GDM1 (cell line): ENCODE data around the gene MCF2.
"Not testable (repeated sequence)": the region's sequence is repeated elsewhere in the genome, so short reads cannot be mapped to it uniquely, and the experiment has no call there.

Source experiments
- DNase-seq: peaks from one replicate; lab custom pipeline; 2025; lab: John Stamatoyannopoulos, UW

The MCF2 gene

GRCh38 chrX:139708067-139708466 lies at the start of gene MCF2:
MCF2 (minus strand) TSS chrX:139708167; CDS start chrX:139651744, 56,423 bp downstream.
- no peak for DNase-seq

- no peak for DNase-seq
These were observed 43.1 kb upstream of the MCF2 start for GRCh38 chrX:139751053-139751452.

- no peak for DNase-seq
These were observed 42.4 kb upstream of the MCF2 start for GRCh38 chrX:139750390-139750789.

GRCh38 chrX:139739138-139739537 lies 31.2 kb upstream of the MCF2 start:
- no peak for DNase-seq

GRCh38 chrX:139738581-139738980 lies 30.6 kb upstream of the MCF2 start:
- DNase-seq, result no peak

- no peak for DNase-seq
These were observed 28.2 kb upstream of the MCF2 start for GRCh38 chrX:139736151-139736550.

- DNase-seq, result no peak
These were observed 27.0 kb upstream of the MCF2 start for GRCh38 chrX:139734996-139735395.

- no peak for DNase-seq
These were observed 17.8 kb upstream of the MCF2 start for GRCh38 chrX:139725720-139726119.

- DNase-seq, result no peak
These were observed 16.7 kb upstream of the MCF2 start for GRCh38 chrX:139724626-139725025.

- no peak for DNase-seq
These were observed 13.0 kb upstream of the MCF2 start for GRCh38 chrX:139720979-139721378.

- no peak for DNase-seq
These were observed 12.2 kb upstream of the MCF2 start for GRCh38 chrX:139720136-139720535.

GRCh38 chrX:139702658-139703057 lies 5.3 kb downstream of the MCF2 start:
- DNase-seq, result no peak

GRCh38 chrX:139692908-139693307 lies 15.1 kb downstream of the MCF2 start:
- DNase-seq, result no peak

GRCh38 chrX:139692506-139692849 lies 15.5 kb downstream of the MCF2 start:
- no peak for DNase-seq

GRCh38 chrX:139691843-139692505 lies 16.0 kb downstream of the MCF2 start:
- DNase-seq, result no peak

GRCh38 chrX:139691493-139691842 lies 16.5 kb downstream of the MCF2 start:
- no peak for DNase-seq

- not testable (repeated sequence) for DNase-seq
These were observed 22.8 kb downstream of the MCF2 start for GRCh38 chrX:139685175-139685574.

GRCh38 chrX:139680356-139680755 lies 27.6 kb downstream of the MCF2 start:
- DNase-seq, result no peak

GRCh38 chrX:139647597-139647996 lies 60.4 kb downstream of the MCF2 start:
- DNase-seq, result no peak

- DNase-seq, result no peak
These were observed 65.6 kb downstream of the MCF2 start for GRCh38 chrX:139642241-139642927.

GRCh38 chrX:139640259-139640658 lies 67.7 kb downstream of the MCF2 start:
- no peak for DNase-seq

- DNase-seq, result no peak
These were observed 68.7 kb downstream of the MCF2 start for GRCh38 chrX:139639253-139639652.

- DNase-seq, result no peak
These were observed 107.9 kb downstream of the MCF2 start for GRCh38 chrX:139600105-139600504.

- no peak for DNase-seq
These were observed 111.9 kb downstream of the MCF2 start for GRCh38 chrX:139596068-139596467.
